ENCODE data around the gene SAMD7.

SAMD7 gene

GRCh38 chr3:169911272-169911671 is at the start of gene SAMD7:
TSS of gene SAMD7 (plus strand) at chr3:169911572. CDS start at chr3:169919499, 7,927 bp downstream.
- Mint-ChIP-seq H3K9me3 (no peaks in the 10 kb centered on the region), H3K4me1 (ENCODE audit: low read depth) (no peaks in the 10 kb centered on the region), H3K36me3 (ENCODE audit: low read depth) (no peaks in the 10 kb centered on the region), H3K27me3 (ENCODE audit: low read depth) (peaks cover 2% of the 10 kb centered on the region), H3K4me3 (no peak within 1 kb of the TSS), H3K27ac (no peak within 1 kb of the TSS)

GRCh38 chr3:169861871-169862270 is 49.5 kb upstream of the SAMD7 start:
- H3K4me1 Mint-ChIP-seq (ENCODE audit: low read depth): peaks cover 18% of the 10 kb centered on the region
- no peak overlapping the region for H3K4me3 Mint-ChIP-seq
- H3K27me3 Mint-ChIP-seq (ENCODE audit: low read depth): peaks cover 15% of the 10 kb centered on the region
- H3K36me3 Mint-ChIP-seq (ENCODE audit: low read depth): no peaks in the 10 kb centered on the region
- H3K9me3 Mint-ChIP-seq: no peaks in the 10 kb centered on the region
- H3K27ac Mint-ChIP-seq: no peak overlapping the region

- Mint-ChIP-seq H3K36me3 (ENCODE audit: low read depth) (no peaks in the 10 kb centered on the region), H3K27ac (no peak overlapping the region), H3K4me3 (no peak overlapping the region)
Observed at GRCh38 chr3:169863458-169863899, 47.9 kb upstream of the SAMD7 start.

GRCh38 chr3:169864270-169864669 is 47.1 kb upstream of the SAMD7 start:
- Mint-ChIP-seq H3K27me3 (ENCODE audit: low read depth) (peaks cover 6% of the 10 kb centered on the region), H3K4me1 (ENCODE audit: low read depth) (peaks cover 18% of the 10 kb centered on the region), H3K9me3 (no peaks in the 10 kb centered on the region), H3K36me3 (ENCODE audit: low read depth) (no peaks in the 10 kb centered on the region), H3K4me3 (no peak overlapping the region), H3K27ac (no peak overlapping the region)

More at GRCh38 chr3:169863458-169863899, 47.9 kb upstream of the SAMD7 start:
- Mint-ChIP-seq H3K9me3 (no peaks in the 10 kb centered on the region), H3K27me3 (ENCODE audit: low read depth) (peaks cover 9% of the 10 kb centered on the region), H3K4me1 (ENCODE audit: low read depth) (peaks cover 18% of the 10 kb centered on the region)

GRCh38 chr3:169865176-169865767 is 46.1 kb upstream of the SAMD7 start:
- peaks cover 24% of the 10 kb centered on the region for H3K4me1 Mint-ChIP-seq (ENCODE audit: low read depth)
- peak overlapping the region; percentile 14 for H3K27ac Mint-ChIP-seq
- no peaks in the 10 kb centered on the region for H3K36me3 Mint-ChIP-seq (ENCODE audit: low read depth)
- H3K27me3 Mint-ChIP-seq (ENCODE audit: low read depth): peaks cover 6% of the 10 kb centered on the region
- no peak overlapping the region for H3K4me3 Mint-ChIP-seq
- no peaks in the 10 kb centered on the region for H3K9me3 Mint-ChIP-seq

GRCh38 chr3:169867584-169868210 is 43.7 kb upstream of the SAMD7 start:
- Mint-ChIP-seq H3K27ac (no peak overlapping the region), H3K4me1 (ENCODE audit: low read depth) (peaks cover 36% of the 10 kb centered on the region), H3K9me3 (no peaks in the 10 kb centered on the region), H3K36me3 (ENCODE audit: low read depth) (no peaks in the 10 kb centered on the region), H3K27me3 (ENCODE audit: low read depth) (no peaks in the 10 kb centered on the region), H3K4me3 (no peak overlapping the region)

- H3K27me3 Mint-ChIP-seq (ENCODE audit: low read depth): no peaks in the 10 kb centered on the region
- H3K4me3 Mint-ChIP-seq: no peak overlapping the region
- no peaks in the 10 kb centered on the region for H3K36me3 Mint-ChIP-seq (ENCODE audit: low read depth)
- no peaks in the 10 kb centered on the region for H3K9me3 Mint-ChIP-seq
- peaks cover 36% of the 10 kb centered on the region for H3K4me1 Mint-ChIP-seq (ENCODE audit: low read depth)
- no peak overlapping the region for H3K27ac Mint-ChIP-seq
Observed at GRCh38 chr3:169868369-169868768, 43.0 kb upstream of the SAMD7 start.

- no peaks in the 10 kb centered on the region for H3K27me3 Mint-ChIP-seq (ENCODE audit: low read depth)
- H3K4me3 Mint-ChIP-seq: no peak within 1 kb of the TSS
- no peaks in the 10 kb centered on the region for H3K9me3 Mint-ChIP-seq
- peaks cover 28% of the 10 kb centered on the region for H3K4me1 Mint-ChIP-seq (ENCODE audit: low read depth)
- no peak within 1 kb of the TSS for H3K27ac Mint-ChIP-seq
- no peaks in the 10 kb centered on the region for H3K36me3 Mint-ChIP-seq (ENCODE audit: low read depth)
Observed at GRCh38 chr3:169869484-169870220, 41.7 kb upstream of the SAMD7 start, which contains the start of gene LRRC31. TSS of gene LRRC31 (minus strand) at chr3:169869935. CDS start at chr3:169869807, 128 bp downstream.

- Mint-ChIP-seq H3K36me3 (ENCODE audit: low read depth) (no peaks in the 10 kb centered on the region), H3K4me1 (ENCODE audit: low read depth) (peaks cover 19% of the 10 kb centered on the region), H3K9me3 (no peaks in the 10 kb centered on the region), H3K4me3 (peak overlapping the region; percentile 22), H3K27me3 (ENCODE audit: low read depth) (no peaks in the 10 kb centered on the region), H3K27ac (peak overlapping the region; percentile 5)
Observed at GRCh38 chr3:169871129-169871886, 40.1 kb upstream of the SAMD7 start.

- Mint-ChIP-seq H3K4me1 (ENCODE audit: low read depth) (no peaks in the 10 kb centered on the region), H3K4me3 (no peak overlapping the region), H3K9me3 (no peaks in the 10 kb centered on the region), H3K27ac (no peak overlapping the region), H3K27me3 (ENCODE audit: low read depth) (no peaks in the 10 kb centered on the region), H3K36me3 (ENCODE audit: low read depth) (no peaks in the 10 kb centered on the region)
Observed at GRCh38 chr3:169879013-169879557, 32.3 kb upstream of the SAMD7 start.

- H3K4me3 Mint-ChIP-seq: no peak overlapping the region
- H3K36me3 Mint-ChIP-seq (ENCODE audit: low read depth): no peaks in the 10 kb centered on the region
- no peak overlapping the region for H3K27ac Mint-ChIP-seq
- H3K27me3 Mint-ChIP-seq (ENCODE audit: low read depth): no peaks in the 10 kb centered on the region
- no peaks in the 10 kb centered on the region for H3K4me1 Mint-ChIP-seq (ENCODE audit: low read depth)
- no peaks in the 10 kb centered on the region for H3K9me3 Mint-ChIP-seq
Observed at GRCh38 chr3:169879845-169880575, 31.4 kb upstream of the SAMD7 start.

GRCh38 chr3:169880576-169881250 is 30.7 kb upstream of the SAMD7 start:
- H3K9me3 Mint-ChIP-seq: no peaks in the 10 kb centered on the region

GRCh38 chr3:169886671-169887070 is 24.7 kb upstream of the SAMD7 start:
- H3K4me1 Mint-ChIP-seq (ENCODE audit: low read depth): no peaks in the 10 kb centered on the region
- H3K27me3 Mint-ChIP-seq (ENCODE audit: low read depth): no peaks in the 10 kb centered on the region
- H3K4me3 Mint-ChIP-seq: no peak overlapping the region
- H3K9me3 Mint-ChIP-seq: no peaks in the 10 kb centered on the region
- H3K27ac Mint-ChIP-seq: no peak overlapping the region
- no peaks in the 10 kb centered on the region for H3K36me3 Mint-ChIP-seq (ENCODE audit: low read depth)

More at GRCh38 chr3:169880576-169881250, 30.7 kb upstream of the SAMD7 start:
- H3K27ac Mint-ChIP-seq: no peak overlapping the region
- H3K4me3 Mint-ChIP-seq: no peak overlapping the region
- no peaks in the 10 kb centered on the region for H3K27me3 Mint-ChIP-seq (ENCODE audit: low read depth)
- no peaks in the 10 kb centered on the region for H3K4me1 Mint-ChIP-seq (ENCODE audit: low read depth)
- no peaks in the 10 kb centered on the region for H3K36me3 Mint-ChIP-seq (ENCODE audit: low read depth)
